Cardiac muscle cell (in vitro differentiated cells and primary cell): ENCODE measurements around the gene MYL5. TPM values are rescaled to one million over a fixed set of nuclear protein-coding genes. Genes with fewer than 3 reads are reported as not detected.

Source experiments
- DNase-seq, 2 donors: peaks; one replicate each; pipeline versions ENCODE4 v3.0.0 to v3.0.0-alpha.2; 2010 to 2017; ENCODE audit warnings: low read depth in 1 of 2, low spot score in 1 of 2
- H3K27ac ChIP-seq: fragments of 200-600 bp; sonication (generic); 2 replicates; pipeline ENCODE4 v1.5.1; 2016
- H3K27me3 ChIP-seq: fragments of 200-600 bp; sonication (generic); 2 replicates; pipeline ENCODE4 v1.6.0; 2016; ENCODE audit warnings: control low read depth
- H3K36me3 ChIP-seq: fragments of 200-600 bp; sonication (generic); 2 replicates; pipeline ENCODE4 v1.5.1; 2016; ENCODE audit warnings: control low read depth
- H3K4me1 ChIP-seq: fragments of 200-600 bp; sonication (generic); 2 replicates; pipeline ENCODE4 v1.8.1; 2017; ENCODE audit warnings: low read depth, mild to moderate bottlenecking, mixed run types
- H3K4me3 ChIP-seq: fragments of 200-600 bp; sonication (generic); 2 replicates; pipeline ENCODE4 v1.5.1; 2016; ENCODE audit warnings: mild to moderate bottlenecking
- H3K9me3 ChIP-seq: fragments of 200-600 bp; sonication (generic); 2 replicates; pipeline ENCODE4 v1.5.1; 2017; ENCODE audit warnings: low read depth, mild to moderate bottlenecking, control low read depth
- CTCF ChIP-seq: IDR thresholded peaks from 2 replicates; pipeline ENCODE4 v1.5.1; 2012; ENCODE audit warnings: low read depth, mild to moderate bottlenecking, low read length
- polyA plus RNA-seq: library from polyadenylated mRNA; unstranded; fragments of >200 nt; fragmentation: Nextera tagmentation; extraction: Ambion mirVana; gene quantifications from 2 replicates; pipeline ENCODE4 v1.2.1, GENCODE V29; 2016
- total RNA-seq: library from RNA; depleted of rRNA; stranded (reverse); fragments of >200 nt; gene quantifications from 2 replicates; pipeline ENCODE4 v1.2.3, GENCODE V29; 2016

The MYL5 gene
- total and polyA plus RNA-seq, 2 experiments from 2014 or later, result 33.8 to 40.5 TPM

- H3K9me3 ChIP-seq, result no peaks in the 10 kb centered on the region
- peak overlapping the region; percentile 94 for H3K4me3 ChIP-seq
- no peaks in the 10 kb centered on the region for H3K27me3 ChIP-seq
- DNase-seq, result no peak
- TF ChIP-seq CTCF, result no peak
- H3K4me1 ChIP-seq, result peaks cover 5% of the 10 kb centered on the region
- H3K36me3 ChIP-seq, result no peaks in the 10 kb centered on the region
- H3K27ac ChIP-seq, result no peak overlapping the region
Measured at GRCh38 chr4:706834-707598, 32.7 kb downstream of the MYL5 start.

GRCh38 chr4:707929-708630 is 33.7 kb downstream of the MYL5 start:
- DNase-seq, result no peak
- Histone ChIP-seq H3K36me3 (no peaks in the 10 kb centered on the region), H3K27me3 (no peaks in the 10 kb centered on the region), H3K9me3 (no peaks in the 10 kb centered on the region), H3K27ac (no peak overlapping the region), H3K4me1 (peaks cover 5% of the 10 kb centered on the region), H3K4me3 (no peak overlapping the region)
- no peak for TF ChIP-seq CTCF

- Histone ChIP-seq H3K4me3 (no peak overlapping the region), H3K27me3 (no peaks in the 10 kb centered on the region), H3K9me3 (no peaks in the 10 kb centered on the region), H3K36me3 (no peaks in the 10 kb centered on the region), H3K4me1 (peaks cover 5% of the 10 kb centered on the region), H3K27ac (no peak overlapping the region)
- DNase-seq, result no peak
- no peak for TF ChIP-seq CTCF
Measured at GRCh38 chr4:708631-708933, 34.2 kb downstream of the MYL5 start.

GRCh38 chr4:709348-709747 is 35.0 kb downstream of the MYL5 start:
- Histone ChIP-seq H3K4me3 (no peak overlapping the region), H3K36me3 (no peaks in the 10 kb centered on the region), H3K4me1 (peaks cover 5% of the 10 kb centered on the region), H3K27me3 (no peaks in the 10 kb centered on the region), H3K9me3 (no peaks in the 10 kb centered on the region), H3K27ac (no peak overlapping the region)
- DNase-seq, result no peak
- TF ChIP-seq CTCF, result no peak

- DNase-seq, result no peak
- Histone ChIP-seq H3K27me3 (no peaks in the 10 kb centered on the region), H3K27ac (no peak overlapping the region), H3K4me1 (peaks cover 5% of the 10 kb centered on the region), H3K9me3 (no peaks in the 10 kb centered on the region), H3K4me3 (no peak overlapping the region), H3K36me3 (no peaks in the 10 kb centered on the region)
- TF ChIP-seq CTCF, result no peak
Measured at GRCh38 chr4:710116-710515, 35.8 kb downstream of the MYL5 start.
